ENCODE measurements around the gene EXOC4.

DNA sequence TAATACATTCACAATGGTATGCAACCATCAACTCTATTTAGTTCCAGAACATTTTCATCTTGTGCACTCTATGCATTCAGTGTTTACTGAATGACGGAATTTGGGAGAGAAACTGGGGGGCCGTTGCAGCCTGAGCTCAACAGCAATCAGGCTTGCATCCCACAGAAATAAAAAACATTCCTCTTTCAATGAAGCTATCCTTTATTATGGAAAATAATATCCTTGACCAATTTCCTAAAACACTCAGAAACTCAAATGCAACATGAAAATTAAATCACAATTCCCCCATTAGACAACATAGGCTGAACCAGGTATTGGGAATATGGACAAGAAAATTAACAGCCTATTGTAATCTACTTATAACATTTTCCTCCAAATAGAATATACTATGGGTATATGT, 6.3 kb upstream of the EXOC4 start:
- TF ChIP-seq POLR2AphosphoS5 (IDR thresholded peaks at IDR 0.05; ENCODE audit: low read depth, low read length) = no peak
- TF ChIP-seq, protein P1, sequence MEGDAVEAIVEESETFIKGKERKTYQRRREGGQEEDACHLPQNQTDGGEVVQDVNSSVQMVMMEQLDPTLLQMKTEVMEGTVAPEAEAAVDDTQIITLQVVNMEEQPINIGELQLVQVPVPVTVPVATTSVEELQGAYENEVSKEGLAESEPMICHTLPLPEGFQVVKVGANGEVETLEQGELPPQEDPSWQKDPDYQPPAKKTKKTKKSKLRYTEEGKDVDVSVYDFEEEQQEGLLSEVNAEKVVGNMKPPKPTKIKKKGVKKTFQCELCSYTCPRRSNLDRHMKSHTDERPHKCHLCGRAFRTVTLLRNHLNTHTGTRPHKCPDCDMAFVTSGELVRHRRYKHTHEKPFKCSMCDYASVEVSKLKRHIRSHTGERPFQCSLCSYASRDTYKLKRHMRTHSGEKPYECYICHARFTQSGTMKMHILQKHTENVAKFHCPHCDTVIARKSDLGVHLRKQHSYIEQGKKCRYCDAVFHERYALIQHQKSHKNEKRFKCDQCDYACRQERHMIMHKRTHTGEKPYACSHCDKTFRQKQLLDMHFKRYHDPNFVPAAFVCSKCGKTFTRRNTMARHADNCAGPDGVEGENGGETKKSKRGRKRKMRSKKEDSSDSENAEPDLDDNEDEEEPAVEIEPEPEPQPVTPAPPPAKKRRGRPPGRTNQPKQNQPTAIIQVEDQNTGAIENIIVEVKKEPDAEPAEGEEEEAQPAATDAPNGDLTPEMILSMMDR (IDR thresholded peaks at IDR 0.05; ENCODE audit: control extremely low read depth in 1 of 3, insufficient read depth in 1 of 3, low read depth in 1 of 3, low read length in 3 of 3) = no peak
- TF ChIP-seq CEBPB (IDR thresholded peaks at IDR 0.05; ENCODE audit: low read depth, low read length) = no peak
- TF ChIP-seq SIN3A (conservative IDR thresholded peaks at IDR 0.05 in 1 of 2, IDR thresholded peaks at IDR 0.05 in 1 of 2; ENCODE audit: low read depth in 1 of 2, low read length in 2 of 2) = no peak
- no peak for TF ChIP-seq RNF2 (IDR thresholded peaks at IDR 0.05; ENCODE audit: borderline replicate concordance, low read depth, low read length, missing control alignments, poor library complexity, severe bottlenecking)
- no peak for TF ChIP-seq POLR2A (IDR thresholded peaks at IDR 0.05; ENCODE audit: control extremely low read depth in 1 of 2, low read depth in 2 of 2, low read length in 2 of 2)
- TF ChIP-seq SRF (IDR thresholded peaks at IDR 0.05; ENCODE audit: low read depth, low read length) = no peak
- TF ChIP-seq CBX8 (IDR thresholded peaks at IDR 0.05; ENCODE audit: borderline replicate concordance, low read depth, low read length) = no peak
- TF ChIP-seq TCF12 (IDR thresholded peaks at IDR 0.05; ENCODE audit: low read depth, low read length) = no peak
- no peak for TF ChIP-seq SP1 (IDR thresholded peaks at IDR 0.05; ENCODE audit: low read depth, low read length)
- no peak for TF ChIP-seq PHF8 (conservative IDR thresholded peaks at IDR 0.05; ENCODE audit: low read depth, low read length)
- TF ChIP-seq YY1 (IDR thresholded peaks at IDR 0.05; ENCODE audit: low read depth, low read length) = no peak
- no peak for TF ChIP-seq NRF1 (IDR thresholded peaks at IDR 0.05; ENCODE audit: low read depth, low read length)
- no peak for TF ChIP-seq SAP30 (IDR thresholded peaks at IDR 0.05; ENCODE audit: insufficient read depth, insufficient replicate concordance, low read length)
